ENCODE measurements around the gene CCDC92B.

GRCh38 chr17:2682176-2682938, 67.1 kb downstream of the CCDC92B start:
- no peak for TF ChIP-seq CTCF (IDR thresholded peaks at IDR 0.05; ENCODE audit: low read depth, low read length)
- TF ChIP-seq EZH2phosphoT487 (IDR thresholded peaks at IDR 0.05; ENCODE audit: low read depth), result no peak

Measured in OCI-LY3 (cell line).